H9 (cell line): Measurements from ENCODE around the gene DDX20. TPM values are rescaled to one million over a fixed set of nuclear protein-coding genes. Genes with fewer than 3 reads are reported as not detected.
A peak's percentile ranks its signal among the peaks of the same experiment; 100 is the strongest.

Experiments used
- DNase-seq: peaks from one replicate; pipeline ENCODE4 v3.0.0-alpha.2; 2017
- H2AFZ ChIP-seq: one replicate; pipeline ENCODE4 v1.6.1; 2013; ENCODE audit warnings: mild to moderate bottlenecking, low read length, control low read depth, moderate library complexity
- H2AK5ac ChIP-seq: 2 replicates; pipeline ENCODE4 v1.6.1; 2013; ENCODE audit warnings: low read length, control low read depth, mixed read lengths; ENCODE audit not compliant: insufficient read length
- H2BK120ac ChIP-seq: one replicate; pipeline ENCODE4 v1.6.1; 2013; ENCODE audit warnings: low read depth, mild to moderate bottlenecking, low read length, control low read depth, inconsistent platforms; ENCODE audit not compliant: poor library complexity, severe bottlenecking
- H2BK12ac ChIP-seq: 2 replicates; pipeline ENCODE4 v1.6.1; 2013; ENCODE audit warnings: low read length, control low read depth, mixed read lengths, low read depth; ENCODE audit not compliant: insufficient read length
- H2BK15ac ChIP-seq: 2 replicates; pipeline ENCODE4 v1.6.1; 2013; ENCODE audit warnings: low read depth, low read length, control low read depth
- H2BK20ac ChIP-seq: one replicate; pipeline ENCODE4 v1.6.1; 2013; ENCODE audit warnings: low read depth, mild to moderate bottlenecking, low read length, control low read depth, inconsistent platforms; ENCODE audit not compliant: poor library complexity, severe bottlenecking
- H2BK5ac ChIP-seq: 2 replicates; pipeline ENCODE4 v1.6.1; 2013; ENCODE audit warnings: low read length, control low read depth, mixed read lengths; ENCODE audit not compliant: insufficient read length
- H3K14ac ChIP-seq: 2 replicates; pipeline ENCODE4 v1.6.1; 2013; ENCODE audit warnings: low read length, control low read depth; ENCODE audit not compliant: insufficient read depth
- H3K18ac ChIP-seq: 2 replicates; pipeline ENCODE4 v1.6.1; 2013; ENCODE audit warnings: low read depth, mild to moderate bottlenecking, mixed read lengths, low read length, control low read depth; ENCODE audit not compliant: insufficient read length
- H3K23ac ChIP-seq: 2 replicates; pipeline ENCODE4 v1.6.1; 2013; ENCODE audit warnings: low read length, control low read depth, mixed read lengths, low read depth; ENCODE audit not compliant: insufficient read length
- H3K23me2 ChIP-seq: 2 replicates; pipeline ENCODE4 v1.6.1; 2013; ENCODE audit warnings: low read depth, mild to moderate bottlenecking, mixed read lengths, low read length, control low read depth; ENCODE audit not compliant: insufficient read length, poor library complexity, severe bottlenecking
- H3K27ac ChIP-seq: 2 replicates; pipeline ENCODE4 v1.5.1; 2013; ENCODE audit warnings: low read length, control low read depth, mixed read lengths, low read depth; ENCODE audit not compliant: insufficient read length
- H3K27me3 ChIP-seq: 2 replicates; pipeline ENCODE4 v1.6.1; 2013; ENCODE audit warnings: low read length, control low read depth, inconsistent platforms; ENCODE audit not compliant: insufficient read depth
- H3K4ac ChIP-seq: 2 replicates; pipeline ENCODE4 v1.6.1; 2013; ENCODE audit warnings: low read depth, mild to moderate bottlenecking, control low read depth, inconsistent platforms, low read length, moderate library complexity
- H3K4me1 ChIP-seq: 2 replicates; pipeline ENCODE4 v1.6.1; 2013; ENCODE audit warnings: low read length, control low read depth, inconsistent platforms; ENCODE audit not compliant: insufficient read depth
- H3K4me2 ChIP-seq: 2 replicates; pipeline ENCODE4 v1.6.1; 2013; ENCODE audit warnings: low read length, control low read depth, mixed read lengths; ENCODE audit not compliant: insufficient read length, insufficient read depth
- H3K56ac ChIP-seq: 2 replicates; pipeline ENCODE4 v1.6.1; 2013; ENCODE audit warnings: low read depth, mild to moderate bottlenecking, mixed read lengths, low read length, control low read depth; ENCODE audit not compliant: insufficient read length
- H3K79me1 ChIP-seq: 2 replicates; pipeline ENCODE4 v1.6.1; 2013; ENCODE audit warnings: low read depth, mild to moderate bottlenecking, moderate library complexity, low read length, control low read depth, inconsistent platforms; ENCODE audit not compliant: insufficient read depth, poor library complexity, severe bottlenecking
- H3K79me2 ChIP-seq: 2 replicates; pipeline ENCODE4 v1.6.1; 2013; ENCODE audit warnings: low read length, control low read depth, inconsistent platforms; ENCODE audit not compliant: insufficient read depth
- H3K9ac ChIP-seq: 2 replicates; pipeline ENCODE4 v1.6.1; 2013; ENCODE audit warnings: low read length, control low read depth, mixed read lengths; ENCODE audit not compliant: insufficient read length; ENCODE audit errors: extremely low read depth
- H3K9me3 ChIP-seq: one replicate; pipeline ENCODE4 v1.6.1; 2013; ENCODE audit warnings: low read depth, low read length, inconsistent platforms; ENCODE audit not compliant: control insufficient read depth
- H3T11ph ChIP-seq: one replicate; pipeline ENCODE4 v1.6.1; 2013; ENCODE audit warnings: mild to moderate bottlenecking, low read length, control low read depth, inconsistent platforms
- H4K20me1 ChIP-seq: one replicate; pipeline ENCODE4 v1.6.1; 2013; ENCODE audit not compliant: control insufficient read depth, insufficient read length, insufficient read depth
- H4K5ac ChIP-seq: 2 replicates; pipeline ENCODE4 v1.6.1; 2013; ENCODE audit warnings: low read depth, mild to moderate bottlenecking, mixed read lengths, low read length, control low read depth; ENCODE audit not compliant: insufficient read length
- H4K8ac ChIP-seq: replicated peaks from 2 replicates; pipeline ENCODE4 v1.6.1; 2013; ENCODE audit warnings: low read length, control low read depth, mixed read lengths, low read depth; ENCODE audit not compliant: insufficient read length
- H4K91ac ChIP-seq: 2 replicates; pipeline ENCODE4 v1.6.1; 2013; ENCODE audit warnings: low read depth, mild to moderate bottlenecking, moderate library complexity, mixed read lengths, low read length, control low read depth; ENCODE audit not compliant: insufficient read length
- H3K27ac Mint-ChIP-seq, 3 experiments: 2 replicates in 2 of 3; 3 replicates in 1 of 3; pipeline ENCODE4 v1.8.0; 2020 to 2021; ENCODE audit warnings: mixed read lengths in 3 of 3, mild to moderate bottlenecking in 1 of 3, moderate library complexity in 1 of 3
- H3K27me3 Mint-ChIP-seq: 2 replicates; pipeline ENCODE4 v1.8.0; 2021; ENCODE audit warnings: low read depth, mild to moderate bottlenecking, moderate library complexity, mixed read lengths
- H3K36me3 Mint-ChIP-seq, 3 experiments: 2 replicates in 2 of 3; 3 replicates in 1 of 3; pipeline ENCODE4 v1.8.0; 2020 to 2021; ENCODE audit warnings: low read depth in 3 of 3, mixed read lengths in 3 of 3; ENCODE audit not compliant: insufficient read depth in 1 of 3
- H3K4me1 Mint-ChIP-seq, 2 experiments: 2 replicates each; pipeline ENCODE4 v1.8.0; 2020; ENCODE audit warnings: mixed read lengths in 2 of 2
- H3K4me3 Mint-ChIP-seq, 2 experiments: 2 replicates in 1 of 2; 3 replicates in 1 of 2; pipeline ENCODE4 v1.8.0; 2020 to 2021; ENCODE audit warnings: mild to moderate bottlenecking in 2 of 2, mixed read lengths in 2 of 2, moderate library complexity in 1 of 2
- H3K9me3 Mint-ChIP-seq, 2 experiments: 2 replicates in 1 of 2; 3 replicates in 1 of 2; pipeline ENCODE4 v1.8.0; 2020; ENCODE audit warnings: mild to moderate bottlenecking in 2 of 2, mixed read lengths in 2 of 2, moderate library complexity in 1 of 2
- CTCF ChIP-seq: fragments of 200-600 bp; sonication (generic); conservative IDR thresholded peaks from 3 replicates; pipeline ENCODE4 v1.8.0; 2021; ENCODE audit warnings: antibody characterized with exemption, mild to moderate bottlenecking
- WGBS: extraction: QIAGEN DNeasy Blood & Tissue Kit; methylation state at CpG from one replicate; pipeline ENCODE4 v1.1.7; 2013; ENCODE audit warnings: missing lambda C conversion rate, low lambda C conversion rate, mixed read lengths; ENCODE audit not compliant: insufficient read length; ENCODE audit errors: extremely low coverage; 5-methylcytosine and 5-hydroxymethylcytosine counted together
- total RNA-seq: library from RNA; stranded (reverse); gene quantifications from 2 replicates; pipeline ENCODE4 v1.2.1, GENCODE V29; 2021

The DDX20 gene
- total RNA-seq, 1 experiment from 2014 or later: 38.3 TPM

GRCh38 chr1:111720977-111721786 lies 34.5 kb upstream of the DDX20 start:
- H3K79me1 ChIP-seq: no peaks in the 10 kb centered on the region

More at GRCh38 chr1:111720977-111721786, 34.5 kb upstream of the DDX20 start:
- no peak overlapping the region for H3K23ac ChIP-seq
- H3K27me3 ChIP-seq: no peaks in the 10 kb centered on the region
- H3K9me3 ChIP-seq: no peaks in the 10 kb centered on the region
- no peak overlapping the region for H2AFZ ChIP-seq
- H2BK12ac ChIP-seq: no peak overlapping the region
- H3K27ac Mint-ChIP-seq: peak overlapping the region; percentile 11 to 43 (median 38); a peak in 5 of 7 replicates
- H2BK5ac ChIP-seq: no peak overlapping the region
- no peak overlapping the region for H4K5ac ChIP-seq
- H3K27ac ChIP-seq: no peak overlapping the region
- no peaks in the 10 kb centered on the region for H3K79me2 ChIP-seq
- no peak overlapping the region for H4K8ac ChIP-seq
- peak overlapping the region in 1 of 2 experiments; percentile 43; a peak in 1 of 5 replicates for H3K4me3 Mint-ChIP-seq
- no peak overlapping the region for H3K18ac ChIP-seq
- H3K56ac ChIP-seq: no peak overlapping the region
- H2BK15ac ChIP-seq: no peak overlapping the region
- peaks cover 1% of the 10 kb centered on the region; the same call in 1 of the 2 replicates for H3K27me3 Mint-ChIP-seq
- TF ChIP-seq CTCF: no peak
- no peak overlapping the region for H2BK20ac ChIP-seq
- H2AK5ac ChIP-seq: no peak overlapping the region
- H3K4me1 Mint-ChIP-seq: peaks cover 42% of the 10 kb centered on the region in 2 experiments
- peaks cover 15% of the 10 kb centered on the region; the same call in 1 of the 2 replicates for H3K4me1 ChIP-seq
- no peak overlapping the region for H3K9ac ChIP-seq
- H3T11ph ChIP-seq: no peak overlapping the region
- no CpG with 5 or more reads among the region's 10 CpGs for WGBS
- H3K14ac ChIP-seq: no peak overlapping the region
- no peak overlapping the region for H4K91ac ChIP-seq
- H3K23me2 ChIP-seq: no peaks in the 10 kb centered on the region
- H2BK120ac ChIP-seq: no peak overlapping the region
- no peak overlapping the region for H3K4ac ChIP-seq
- peak; percentile 47 for DNase-seq
- no peaks in the 10 kb centered on the region; a peak in 1 of 5 replicates for H3K9me3 Mint-ChIP-seq
- H4K20me1 ChIP-seq: no peaks in the 10 kb centered on the region
- H3K4me2 ChIP-seq: no peak overlapping the region
- peaks cover 0 to 2% (median 0%) of the 10 kb centered on the region in 3 experiments; a peak in 3 of 7 replicates for H3K36me3 Mint-ChIP-seq
